H4 (cell line): ENCODE data around the gene GRID1. TPM values are rescaled to one million over a fixed set of nuclear protein-coding genes. Genes with fewer than 3 reads are reported as not detected.

Source experiments
- DNase-seq: peaks from one replicate; pipeline ENCODE4 v3.0.0-alpha.2; 2015; ENCODE audit warnings: low spot score
- total RNA-seq: library from RNA; depleted of rRNA; stranded (reverse); fragments of >200 nt; shearing (Covaris generic); gene quantifications from 2 replicates; pipeline ENCODE4 v1.2.3, GENCODE V29; 2014

GRID1 gene
- total RNA-seq, 1 experiment from 2014 or later = 2.4 TPM

- DNase-seq = no peak
Observed at GRCh38 chr10:86003201-86003621, 363.4 kb downstream of the GRID1 start.

- DNase-seq = no peak
Observed at GRCh38 chr10:86001521-86001920, 365.1 kb downstream of the GRID1 start.

- DNase-seq = no peak
Observed at GRCh38 chr10:85997544-85997943, 369.1 kb downstream of the GRID1 start.

- DNase-seq = peak; percentile 15
Observed at GRCh38 chr10:85995791-85996190, 370.8 kb downstream of the GRID1 start.

- DNase-seq = no peak
Observed at GRCh38 chr10:85993840-85994507, 372.6 kb downstream of the GRID1 start.

GRCh38 chr10:85993140-85993539 lies 373.5 kb downstream of the GRID1 start:
- DNase-seq = no peak

- no peak for DNase-seq
Observed at GRCh38 chr10:85992324-85992723, 374.3 kb downstream of the GRID1 start.

GRCh38 chr10:85986777-85987176 lies 379.8 kb downstream of the GRID1 start:
- no peak for DNase-seq

GRCh38 chr10:85983051-85983450 lies 383.5 kb downstream of the GRID1 start:
- no peak for DNase-seq

GRCh38 chr10:85979598-85979997 lies 387.0 kb downstream of the GRID1 start:
- no peak for DNase-seq

GRCh38 chr10:85978566-85979358 lies 387.8 kb downstream of the GRID1 start:
- DNase-seq = no peak

- no peak for DNase-seq
Observed at GRCh38 chr10:85977642-85978041, 389.0 kb downstream of the GRID1 start.

GRCh38 chr10:85976267-85976793 lies 390.3 kb downstream of the GRID1 start:
- no peak for DNase-seq

GRCh38 chr10:85971494-85971893 lies 395.1 kb downstream of the GRID1 start:
- DNase-seq = no peak

GRCh38 chr10:85967594-85967993 lies 399.0 kb downstream of the GRID1 start:
- DNase-seq = no peak

GRCh38 chr10:85961479-85962067 lies 405.0 kb downstream of the GRID1 start:
- DNase-seq = no peak

GRCh38 chr10:85961073-85961472 lies 405.5 kb downstream of the GRID1 start:
- no peak for DNase-seq

GRCh38 chr10:85959239-85959638 lies 407.4 kb downstream of the GRID1 start:
- no peak for DNase-seq

- no peak for DNase-seq
Observed at GRCh38 chr10:85950921-85951320, 415.7 kb downstream of the GRID1 start.

GRCh38 chr10:85946713-85947326 lies 419.8 kb downstream of the GRID1 start:
- no peak for DNase-seq

- no peak for DNase-seq
Observed at GRCh38 chr10:85936161-85936560, 430.4 kb downstream of the GRID1 start.

- no peak for DNase-seq
Observed at GRCh38 chr10:85934586-85934985, 432.0 kb downstream of the GRID1 start.
